Ishikawa (cell line): ENCODE results near the gene OR52I1.

Experiments used
- CEBPB ChIP-seq: IDR thresholded peaks from 2 replicates; pipeline ENCODE4 v1.6.1; 2012
- CREB1 ChIP-seq: IDR thresholded peaks from 2 replicates; pipeline ENCODE4 v1.6.1; 2012; ENCODE audit warnings: low read depth
- EGR1 ChIP-seq: IDR thresholded peaks from 2 replicates; pipeline ENCODE4 v1.6.1; 2012
- EP300 ChIP-seq: IDR thresholded peaks from 2 replicates; pipeline ENCODE4 v1.6.1; 2012; ENCODE audit warnings: borderline replicate concordance
- NFIC ChIP-seq: IDR thresholded peaks from 2 replicates; pipeline ENCODE4 v1.6.1; 2012
- RAD21 ChIP-seq: IDR thresholded peaks from 2 replicates; pipeline ENCODE4 v1.6.1; 2012; ENCODE audit warnings: low read depth
- TAF1 ChIP-seq: IDR thresholded peaks from 2 replicates; pipeline ENCODE4 v1.6.1; 2012; ENCODE audit warnings: low read depth, mild to moderate bottlenecking
- TCF12 ChIP-seq: IDR thresholded peaks from 2 replicates; pipeline ENCODE4 v1.6.1; 2012; ENCODE audit warnings: low read depth
- YY1 ChIP-seq: IDR thresholded peaks from 2 replicates; pipeline ENCODE4 v1.6.1; 2012; ENCODE audit warnings: low read depth
- TF ChIP-seq, protein P1 (sequence below): IDR thresholded peaks from 2 replicates; pipeline ENCODE4 v1.6.1; 2012; ENCODE audit warnings: low read depth, mild to moderate bottlenecking
- TF ChIP-seq, protein P2 (sequence below): IDR thresholded peaks from 2 replicates; pipeline ENCODE4 v1.6.1; 2012
- TF ChIP-seq, protein P3 (sequence below): IDR thresholded peaks from 2 replicates; pipeline ENCODE4 v1.6.1; 2012

DNA sequence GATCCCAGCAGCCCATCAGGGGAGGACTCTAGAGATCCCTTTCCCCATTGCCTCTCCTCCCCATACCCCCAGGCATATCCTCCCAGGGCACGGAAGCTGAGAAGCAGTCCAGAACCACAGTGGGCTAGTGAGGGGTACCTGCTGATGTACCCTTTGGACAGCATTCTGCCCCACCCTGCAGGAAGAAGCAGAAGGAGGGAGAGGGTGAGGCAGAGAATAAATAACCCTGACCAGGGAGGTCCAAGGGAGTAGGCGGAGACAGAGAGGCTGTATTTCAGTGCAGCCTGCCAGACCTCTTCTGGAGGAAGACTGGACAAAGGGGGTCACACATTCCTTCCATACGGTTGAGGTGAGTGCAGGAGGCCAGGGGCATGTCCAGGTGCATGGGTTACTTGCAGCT, 49.8 kb downstream of the OR52I1 start, which contains the start of gene OR51E1:
- TF ChIP-seq RAD21 (no peak), CREB1 (no peak), YY1 (no peak), TAF1 (no peak), NFIC (no peak), CEBPB (no peak), EP300 (no peak), TCF12 (no peak), EGR1 (no peak)
- TF ChIP-seq, protein P1, sequence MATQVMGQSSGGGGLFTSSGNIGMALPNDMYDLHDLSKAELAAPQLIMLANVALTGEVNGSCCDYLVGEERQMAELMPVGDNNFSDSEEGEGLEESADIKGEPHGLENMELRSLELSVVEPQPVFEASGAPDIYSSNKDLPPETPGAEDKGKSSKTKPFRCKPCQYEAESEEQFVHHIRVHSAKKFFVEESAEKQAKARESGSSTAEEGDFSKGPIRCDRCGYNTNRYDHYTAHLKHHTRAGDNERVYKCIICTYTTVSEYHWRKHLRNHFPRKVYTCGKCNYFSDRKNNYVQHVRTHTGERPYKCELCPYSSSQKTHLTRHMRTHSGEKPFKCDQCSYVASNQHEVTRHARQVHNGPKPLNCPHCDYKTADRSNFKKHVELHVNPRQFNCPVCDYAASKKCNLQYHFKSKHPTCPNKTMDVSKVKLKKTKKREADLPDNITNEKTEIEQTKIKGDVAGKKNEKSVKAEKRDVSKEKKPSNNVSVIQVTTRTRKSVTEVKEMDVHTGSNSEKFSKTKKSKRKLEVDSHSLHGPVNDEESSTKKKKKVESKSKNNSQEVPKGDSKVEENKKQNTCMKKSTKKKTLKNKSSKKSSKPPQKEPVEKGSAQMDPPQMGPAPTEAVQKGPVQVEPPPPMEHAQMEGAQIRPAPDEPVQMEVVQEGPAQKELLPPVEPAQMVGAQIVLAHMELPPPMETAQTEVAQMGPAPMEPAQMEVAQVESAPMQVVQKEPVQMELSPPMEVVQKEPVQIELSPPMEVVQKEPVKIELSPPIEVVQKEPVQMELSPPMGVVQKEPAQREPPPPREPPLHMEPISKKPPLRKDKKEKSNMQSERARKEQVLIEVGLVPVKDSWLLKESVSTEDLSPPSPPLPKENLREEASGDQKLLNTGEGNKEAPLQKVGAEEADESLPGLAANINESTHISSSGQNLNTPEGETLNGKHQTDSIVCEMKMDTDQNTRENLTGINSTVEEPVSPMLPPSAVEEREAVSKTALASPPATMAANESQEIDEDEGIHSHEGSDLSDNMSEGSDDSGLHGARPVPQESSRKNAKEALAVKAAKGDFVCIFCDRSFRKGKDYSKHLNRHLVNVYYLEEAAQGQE, result no peak
- TF ChIP-seq, protein P2, sequence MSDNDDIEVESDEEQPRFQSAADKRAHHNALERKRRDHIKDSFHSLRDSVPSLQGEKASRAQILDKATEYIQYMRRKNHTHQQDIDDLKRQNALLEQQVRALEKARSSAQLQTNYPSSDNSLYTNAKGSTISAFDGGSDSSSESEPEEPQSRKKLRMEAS, result no peak
- TF ChIP-seq, protein P3, sequence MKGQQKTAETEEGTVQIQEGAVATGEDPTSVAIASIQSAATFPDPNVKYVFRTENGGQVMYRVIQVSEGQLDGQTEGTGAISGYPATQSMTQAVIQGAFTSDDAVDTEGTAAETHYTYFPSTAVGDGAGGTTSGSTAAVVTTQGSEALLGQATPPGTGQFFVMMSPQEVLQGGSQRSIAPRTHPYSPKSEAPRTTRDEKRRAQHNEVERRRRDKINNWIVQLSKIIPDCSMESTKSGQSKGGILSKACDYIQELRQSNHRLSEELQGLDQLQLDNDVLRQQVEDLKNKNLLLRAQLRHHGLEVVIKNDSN, result no peak
